ENCODE data around the gene FIGNL2.
"Not testable (repeated sequence)": the region's sequence is repeated elsewhere in the genome, so short reads cannot be mapped to it uniquely, and the experiment has no call there.

Gene FIGNL2

GRCh38 chr12:51848326-51848727, at the start of gene FIGNL2:
TSS of gene FIGNL2 (minus strand) at chr12:51848718. CDS start at chr12:51822413, 26,305 bp downstream.
- no peak for ATAC-seq

GRCh38 chr12:51897181-51897580, 48.7 kb upstream of the FIGNL2 start:
- ATAC-seq, result no peak

- no peak for ATAC-seq
Observed at GRCh38 chr12:51896236-51896635, 47.7 kb upstream of the FIGNL2 start.

- no peak for ATAC-seq
Observed at GRCh38 chr12:51895378-51896135, 47.0 kb upstream of the FIGNL2 start.

- ATAC-seq, result no peak
Observed at GRCh38 chr12:51893786-51894185, 45.3 kb upstream of the FIGNL2 start.

GRCh38 chr12:51891843-51892242, 43.3 kb upstream of the FIGNL2 start:
- ATAC-seq, result no peak

- no peak for ATAC-seq
Observed at GRCh38 chr12:51890511-51891171, 42.1 kb upstream of the FIGNL2 start.

GRCh38 chr12:51890133-51890464, 41.6 kb upstream of the FIGNL2 start:
- ATAC-seq, result no peak

- no peak for ATAC-seq
Observed at GRCh38 chr12:51889216-51890132, 41.0 kb upstream of the FIGNL2 start.

- ATAC-seq, result no peak
Observed at GRCh38 chr12:51888316-51889215, 40.0 kb upstream of the FIGNL2 start.

- no peak for ATAC-seq
Observed at GRCh38 chr12:51887476-51888315, 39.2 kb upstream of the FIGNL2 start, which contains the start of gene ANKRD33. TSS of gene ANKRD33 (plus strand) at chr12:51888103. CDS start at chr12:51888187, 84 bp downstream.

- peak; percentile 92 to 96 for ATAC-seq
Observed at GRCh38 chr12:51886021-51886710, 37.6 kb upstream of the FIGNL2 start.

GRCh38 chr12:51885294-51886020, 36.9 kb upstream of the FIGNL2 start:
- not testable (repeated sequence) for ATAC-seq

- no peak for ATAC-seq
Observed at GRCh38 chr12:51884676-51885229, 36.2 kb upstream of the FIGNL2 start.

- ATAC-seq, result no peak
Observed at GRCh38 chr12:51883998-51884675, 35.6 kb upstream of the FIGNL2 start.

GRCh38 chr12:51883295-51883694, 34.8 kb upstream of the FIGNL2 start:
- no peak for ATAC-seq

- ATAC-seq, result no peak
Observed at GRCh38 chr12:51879102-51879501, 30.6 kb upstream of the FIGNL2 start.

GRCh38 chr12:51874486-51874885, 26.0 kb upstream of the FIGNL2 start:
- no peak for ATAC-seq

GRCh38 chr12:51874000-51874399, 25.5 kb upstream of the FIGNL2 start:
- no peak for ATAC-seq

All from activated CD4-positive, CD25-positive, alpha-beta regulatory T cell treated with anti-CD3 and anti-CD28 coated beads, Interleukin-2, amount 50 U/mL, for 24 hours (primary cell).